ENCODE results near the gene OGA. TPM values are rescaled to one million over a fixed set of nuclear protein-coding genes. Genes with fewer than 3 reads are reported as not detected.

OGA gene
- total and polyA plus RNA-seq, 2 experiments from 2014 or later: 56.4 to 98.1 TPM

GRCh38 chr10:101818872-101819633 lies 809 bp upstream of the OGA start:
- no peak for DNase-seq (ENCODE audit: low read depth in 1 of 2, low spot score in 1 of 2)
- Histone ChIP-seq H3K9me3 (ENCODE audit: low read depth) (no peaks in the 10 kb centered on the region), H3K27ac (peak overlapping the region; percentile 89), H3K36me3 (no peaks in the 10 kb centered on the region), H3K4me1 (ENCODE audit: low read depth) (peaks cover 10% of the 10 kb centered on the region), H3K27me3 (no peaks in the 10 kb centered on the region), H3K4me3 (peak overlapping the region; percentile 35)
- TF ChIP-seq CTCF (IDR thresholded peaks at IDR 0.05; ENCODE audit: low read depth, low read length): no peak

- Histone ChIP-seq H3K9me3 (ENCODE audit: low read depth) (no peaks in the 10 kb centered on the region), H3K27ac (peak overlapping the region; percentile 86), H3K4me3 (peak overlapping the region; percentile 81), H3K36me3 (peaks cover 2% of the 10 kb centered on the region), H3K4me1 (ENCODE audit: low read depth) (peaks cover 10% of the 10 kb centered on the region), H3K27me3 (no peaks in the 10 kb centered on the region)
- DNase-seq (ENCODE audit: low read depth in 1 of 2, low spot score in 1 of 2): peak; percentile 68 to 97
- TF ChIP-seq CTCF (IDR thresholded peaks at IDR 0.05; ENCODE audit: low read depth, low read length): no peak
Measured at GRCh38 chr10:101817337-101818118, 716 bp downstream of the OGA start.

DNA sequence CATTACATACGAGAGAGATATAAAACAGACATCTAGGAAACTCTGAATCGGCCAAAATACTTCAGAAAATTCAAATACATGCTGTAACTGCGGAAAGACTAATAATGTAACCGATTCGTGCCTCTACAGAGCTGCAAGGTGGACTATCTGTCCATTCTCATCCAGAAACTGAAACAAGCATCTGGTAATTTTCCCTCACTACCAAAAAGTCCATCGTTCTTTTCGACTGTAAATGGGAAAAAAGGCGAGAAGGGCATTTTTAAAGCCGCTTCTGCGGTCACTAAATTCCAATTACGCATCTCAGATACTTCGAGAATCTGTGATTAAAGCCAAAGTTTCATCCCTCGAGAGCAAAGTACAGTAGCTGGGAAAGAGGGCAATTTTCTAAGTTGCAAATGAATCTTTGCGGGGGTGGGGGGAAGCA lies 1.3 kb downstream of the OGA start:
- no peaks in the 10 kb centered on the region for H3K9me3 ChIP-seq (ENCODE audit: low read depth)
- no peaks in the 10 kb centered on the region for H3K27me3 ChIP-seq
- no peak for TF ChIP-seq CTCF (IDR thresholded peaks at IDR 0.05; ENCODE audit: low read depth, low read length)
- no peak for DNase-seq (ENCODE audit: low read depth in 1 of 2, low spot score in 1 of 2)
- H3K27ac ChIP-seq: peak overlapping the region; percentile 86
- H3K4me3 ChIP-seq: peak overlapping the region; percentile 81
- H3K36me3 ChIP-seq: peaks cover 8% of the 10 kb centered on the region
- peaks cover 10% of the 10 kb centered on the region for H3K4me1 ChIP-seq (ENCODE audit: low read depth)

DNA sequence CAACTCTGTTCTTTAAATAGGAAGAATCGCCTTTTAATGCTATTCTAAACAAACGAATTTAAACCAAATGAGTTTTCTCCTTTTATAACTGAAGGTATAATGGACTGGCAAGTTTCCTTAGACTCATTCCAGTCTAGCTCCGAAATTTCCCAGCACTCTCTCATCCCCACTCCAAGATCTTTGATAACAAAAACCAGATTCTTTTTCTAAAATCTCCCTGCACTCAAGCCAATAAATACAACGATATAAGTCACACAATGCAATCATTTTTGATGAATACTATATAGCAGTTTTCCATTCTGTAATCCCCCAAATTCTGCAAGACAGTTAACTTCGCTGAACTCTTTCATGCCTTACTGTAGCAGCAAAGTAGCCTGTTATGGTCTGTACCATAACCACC lies 1.9 kb downstream of the OGA start:
- Histone ChIP-seq H3K27ac (peak overlapping the region; percentile 86), H3K4me3 (peak overlapping the region; percentile 81), H3K9me3 (ENCODE audit: low read depth) (no peaks in the 10 kb centered on the region), H3K27me3 (no peaks in the 10 kb centered on the region), H3K4me1 (ENCODE audit: low read depth) (peaks cover 10% of the 10 kb centered on the region), H3K36me3 (peaks cover 9% of the 10 kb centered on the region)
- TF ChIP-seq CTCF (IDR thresholded peaks at IDR 0.05; ENCODE audit: low read depth, low read length): no peak
- DNase-seq (ENCODE audit: low read depth in 1 of 2, low spot score in 1 of 2): no peak

DNA sequence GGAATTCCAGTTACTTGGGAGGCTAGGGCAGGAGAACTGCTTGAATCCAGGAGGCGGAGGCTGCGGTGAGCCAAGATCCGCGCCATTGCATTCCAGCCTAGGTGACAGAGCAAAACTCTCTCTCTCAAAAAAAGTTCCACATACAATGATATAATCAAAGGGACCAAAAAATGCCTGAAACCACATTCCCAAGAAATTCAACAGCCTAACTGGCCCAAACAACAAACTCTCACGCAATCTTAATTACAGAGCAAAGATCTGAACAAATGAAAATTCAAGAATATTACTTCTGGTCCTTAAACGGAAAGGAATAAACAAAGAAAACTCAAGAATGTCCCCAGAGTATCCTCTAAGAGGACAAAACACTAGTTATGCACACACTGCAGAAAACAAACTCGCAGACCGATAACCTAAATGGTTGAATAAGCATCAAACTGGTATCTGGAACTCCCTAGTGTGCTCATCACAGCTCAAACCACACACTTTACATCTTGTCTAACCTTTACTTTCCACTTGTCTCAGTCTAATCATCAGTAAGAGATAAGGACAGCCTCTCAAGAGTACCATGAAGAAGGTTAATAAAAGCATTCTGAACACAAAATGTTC lies 3.7 kb downstream of the OGA start:
- H3K27me3 ChIP-seq: no peaks in the 10 kb centered on the region
- no peak for DNase-seq (ENCODE audit: low read depth in 1 of 2, low spot score in 1 of 2)
- peaks cover 21% of the 10 kb centered on the region for H3K36me3 ChIP-seq
- peaks cover 10% of the 10 kb centered on the region for H3K4me1 ChIP-seq (ENCODE audit: low read depth)
- H3K27ac ChIP-seq: peak overlapping the region; percentile 27
- TF ChIP-seq CTCF (IDR thresholded peaks at IDR 0.05; ENCODE audit: low read depth, low read length): no peak
- peak overlapping the region; percentile 81 for H3K4me3 ChIP-seq
- no peaks in the 10 kb centered on the region for H3K9me3 ChIP-seq (ENCODE audit: low read depth)

All from cardiac muscle cell (in vitro differentiated cells and primary cell).